Uterus (tissue), 2 donors: ENCODE data around the gene SAMD4A.

Experiments used
- POLR2A ChIP-seq, 2 donors: fragments of 450-650 bp; IDR thresholded peaks; one replicate each; pipeline ENCODE4 v1.6.1; 2016; ENCODE audit warnings: antibody characterized with exemption in 2 of 2, mild to moderate bottlenecking in 1 of 2, moderate library complexity in 1 of 2
- TF ChIP-seq, protein P1 (sequence below), 4 experiments: fragments of 200-600 bp in 2 of 4; fragments of 450-650 bp in 2 of 4; sonication (generic) in 2 of 4; IDR thresholded peaks; one replicate each; pipeline ENCODE4 v1.5.1; 2016 to 2019; ENCODE audit warnings: antibody characterized with exemption in 4 of 4, mild to moderate bottlenecking in 2 of 4, moderate library complexity in 1 of 4

DNA sequence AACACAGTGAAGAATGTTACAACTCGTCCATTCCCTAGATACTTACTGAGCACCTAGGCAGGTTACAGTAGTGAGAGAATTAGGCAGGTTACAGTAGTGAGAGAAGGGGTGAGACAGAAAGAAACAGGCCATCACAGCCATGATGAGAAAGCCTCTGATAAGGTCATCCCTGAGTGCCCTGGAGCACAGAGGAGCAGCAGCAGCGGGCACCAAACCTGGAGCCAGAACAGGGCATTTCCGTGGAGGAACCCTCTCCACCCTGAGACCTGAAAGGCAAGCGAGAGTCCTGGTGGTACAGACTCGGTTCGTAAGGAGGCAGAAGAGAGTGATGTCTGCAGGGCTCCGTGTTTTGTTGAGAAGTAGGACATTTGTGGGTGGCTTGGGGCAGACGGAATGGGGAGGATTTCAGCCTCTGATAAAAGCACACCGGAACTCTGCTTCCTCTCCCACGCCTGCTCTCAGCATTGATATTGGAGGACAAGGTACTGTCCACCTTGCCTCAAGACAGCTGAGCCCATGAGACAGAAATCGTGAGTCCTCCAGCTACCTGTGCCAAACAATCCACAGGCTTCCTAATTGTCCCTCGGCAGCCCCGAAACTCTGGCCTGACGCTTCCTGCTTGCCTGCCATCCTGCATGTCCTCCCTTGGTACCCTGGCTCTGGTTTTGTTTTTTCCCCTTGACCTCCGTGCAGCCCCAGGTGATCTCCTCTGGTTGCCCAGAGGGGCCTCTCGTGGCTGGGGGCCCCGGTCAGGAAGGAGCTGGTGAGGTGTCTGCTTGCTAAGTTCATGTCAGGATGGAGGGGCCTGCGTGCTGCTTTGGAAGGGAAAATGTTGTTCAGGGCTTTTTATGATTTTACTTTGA lies 199.6 kb downstream of the SAMD4A start:
- TF ChIP-seq, protein P1, sequence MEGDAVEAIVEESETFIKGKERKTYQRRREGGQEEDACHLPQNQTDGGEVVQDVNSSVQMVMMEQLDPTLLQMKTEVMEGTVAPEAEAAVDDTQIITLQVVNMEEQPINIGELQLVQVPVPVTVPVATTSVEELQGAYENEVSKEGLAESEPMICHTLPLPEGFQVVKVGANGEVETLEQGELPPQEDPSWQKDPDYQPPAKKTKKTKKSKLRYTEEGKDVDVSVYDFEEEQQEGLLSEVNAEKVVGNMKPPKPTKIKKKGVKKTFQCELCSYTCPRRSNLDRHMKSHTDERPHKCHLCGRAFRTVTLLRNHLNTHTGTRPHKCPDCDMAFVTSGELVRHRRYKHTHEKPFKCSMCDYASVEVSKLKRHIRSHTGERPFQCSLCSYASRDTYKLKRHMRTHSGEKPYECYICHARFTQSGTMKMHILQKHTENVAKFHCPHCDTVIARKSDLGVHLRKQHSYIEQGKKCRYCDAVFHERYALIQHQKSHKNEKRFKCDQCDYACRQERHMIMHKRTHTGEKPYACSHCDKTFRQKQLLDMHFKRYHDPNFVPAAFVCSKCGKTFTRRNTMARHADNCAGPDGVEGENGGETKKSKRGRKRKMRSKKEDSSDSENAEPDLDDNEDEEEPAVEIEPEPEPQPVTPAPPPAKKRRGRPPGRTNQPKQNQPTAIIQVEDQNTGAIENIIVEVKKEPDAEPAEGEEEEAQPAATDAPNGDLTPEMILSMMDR (IDR thresholded peaks at IDR 0.05) = no peak
- TF ChIP-seq POLR2A (IDR thresholded peaks at IDR 0.05) = no peak
